ENCODE data around the gene LENG8. TPM values are rescaled to one million over a fixed set of nuclear protein-coding genes. Genes with fewer than 3 reads are reported as not detected.

The LENG8 gene
- total RNA-seq, 1 donor from 2014 or later: 196 TPM

DNA sequence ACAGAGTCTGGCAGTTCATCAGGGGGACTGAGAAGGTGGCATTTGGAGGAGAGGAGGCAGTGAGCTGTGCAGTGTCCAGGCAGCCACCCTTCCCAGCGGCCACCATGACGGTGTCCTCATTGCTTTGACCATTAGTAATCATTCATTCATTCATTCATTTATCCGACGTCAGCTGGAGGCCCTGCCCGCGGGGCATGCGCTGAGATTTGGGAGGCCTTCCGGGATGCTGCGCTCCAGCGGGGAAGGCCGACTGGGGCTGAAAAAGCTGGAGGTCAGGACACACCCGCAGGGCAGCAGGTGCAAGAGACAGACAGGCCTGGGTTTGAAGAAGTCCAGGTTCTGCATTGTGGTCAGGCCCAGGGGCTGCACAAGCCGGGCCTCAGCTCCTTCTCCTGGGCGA lies 24.8 kb upstream of the LENG8 start:
- no peaks in the 10 kb centered on the region for H3K36me3 Mint-ChIP-seq
- H3K4me1 Mint-ChIP-seq (ENCODE audit: unreplicated experiment): peaks cover 6% of the 10 kb centered on the region
- no peak overlapping the region for H3K4me3 Mint-ChIP-seq
- DNase-seq (ENCODE audit: extremely low spot score, unreplicated experiment): no peak
- no peak overlapping the region for H3K27ac Mint-ChIP-seq
- peaks cover 41% of the 10 kb centered on the region for H3K27me3 Mint-ChIP-seq
- TF ChIP-seq, protein P1, sequence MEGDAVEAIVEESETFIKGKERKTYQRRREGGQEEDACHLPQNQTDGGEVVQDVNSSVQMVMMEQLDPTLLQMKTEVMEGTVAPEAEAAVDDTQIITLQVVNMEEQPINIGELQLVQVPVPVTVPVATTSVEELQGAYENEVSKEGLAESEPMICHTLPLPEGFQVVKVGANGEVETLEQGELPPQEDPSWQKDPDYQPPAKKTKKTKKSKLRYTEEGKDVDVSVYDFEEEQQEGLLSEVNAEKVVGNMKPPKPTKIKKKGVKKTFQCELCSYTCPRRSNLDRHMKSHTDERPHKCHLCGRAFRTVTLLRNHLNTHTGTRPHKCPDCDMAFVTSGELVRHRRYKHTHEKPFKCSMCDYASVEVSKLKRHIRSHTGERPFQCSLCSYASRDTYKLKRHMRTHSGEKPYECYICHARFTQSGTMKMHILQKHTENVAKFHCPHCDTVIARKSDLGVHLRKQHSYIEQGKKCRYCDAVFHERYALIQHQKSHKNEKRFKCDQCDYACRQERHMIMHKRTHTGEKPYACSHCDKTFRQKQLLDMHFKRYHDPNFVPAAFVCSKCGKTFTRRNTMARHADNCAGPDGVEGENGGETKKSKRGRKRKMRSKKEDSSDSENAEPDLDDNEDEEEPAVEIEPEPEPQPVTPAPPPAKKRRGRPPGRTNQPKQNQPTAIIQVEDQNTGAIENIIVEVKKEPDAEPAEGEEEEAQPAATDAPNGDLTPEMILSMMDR (conservative IDR thresholded peaks at IDR 0.05): no peak
- no peaks in the 10 kb centered on the region for H3K9me3 Mint-ChIP-seq

DNA sequence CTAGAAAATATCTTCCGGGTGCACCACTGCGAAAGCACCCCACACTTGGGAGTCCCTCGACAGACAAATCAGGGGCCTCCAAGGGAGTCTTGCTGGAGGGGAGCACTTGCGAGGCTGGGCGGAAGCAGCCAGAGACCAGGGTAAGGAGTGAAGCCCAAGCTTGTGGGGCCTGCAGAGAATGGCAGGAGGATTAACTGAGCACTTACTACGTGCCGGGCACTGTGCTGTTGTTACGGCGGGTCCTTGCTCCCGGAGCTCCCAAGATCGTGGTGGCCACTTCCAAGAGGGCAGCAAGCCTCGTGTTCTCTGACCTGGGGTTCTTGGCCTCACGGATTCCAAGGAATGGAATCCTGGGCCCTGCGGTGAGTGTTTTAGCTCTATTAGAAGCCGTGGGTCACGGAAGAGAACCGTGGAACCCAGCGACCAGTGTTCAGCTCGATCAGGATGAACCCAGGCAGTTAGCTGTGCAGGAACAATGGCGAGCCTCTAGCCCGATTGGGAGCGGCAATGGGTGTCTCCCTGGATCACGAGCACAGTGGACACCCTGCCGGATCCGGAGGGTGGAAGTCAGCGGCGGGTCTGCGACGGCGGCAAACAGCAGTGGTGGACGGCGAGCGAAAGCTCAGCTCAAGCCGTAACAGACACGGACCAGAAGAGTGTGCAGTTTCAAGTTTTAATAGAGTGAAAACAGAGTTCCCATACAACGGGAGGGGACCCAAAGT lies 24.2 kb upstream of the LENG8 start:
- Mint-ChIP-seq H3K4me3 (no peak overlapping the region), H3K27ac (no peak overlapping the region), H3K36me3 (no peaks in the 10 kb centered on the region), H3K9me3 (no peaks in the 10 kb centered on the region), H3K27me3 (peaks cover 39% of the 10 kb centered on the region), H3K4me1 (ENCODE audit: unreplicated experiment) (peaks cover 2% of the 10 kb centered on the region)
- no peak for DNase-seq (ENCODE audit: extremely low spot score, unreplicated experiment)
- TF ChIP-seq, protein P1 (conservative IDR thresholded peaks at IDR 0.05): no peak

DNA sequence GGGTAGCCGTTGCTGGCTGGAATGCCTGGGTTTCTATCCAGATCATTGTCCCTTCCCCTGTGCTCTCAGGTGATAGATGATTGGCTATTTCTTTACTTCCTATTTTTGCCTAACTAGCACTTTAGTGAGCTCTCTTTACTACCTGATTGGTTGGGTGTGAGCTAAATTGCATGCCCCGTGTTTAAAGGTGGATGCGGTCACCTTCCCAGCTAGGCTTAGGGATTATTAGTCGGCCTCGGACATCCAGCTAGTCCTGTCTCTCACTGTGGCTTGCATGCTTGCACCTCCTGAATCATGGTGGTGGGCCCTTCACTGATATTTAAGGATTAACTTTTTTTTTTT lies 23.6 kb upstream of the LENG8 start:
- no peaks in the 10 kb centered on the region for H3K9me3 Mint-ChIP-seq
- TF ChIP-seq, protein P1 (conservative IDR thresholded peaks at IDR 0.05): no peak
- H3K27ac Mint-ChIP-seq: no peak overlapping the region
- no peaks in the 10 kb centered on the region for H3K4me1 Mint-ChIP-seq (ENCODE audit: unreplicated experiment)
- no peak overlapping the region for H3K4me3 Mint-ChIP-seq
- DNase-seq (ENCODE audit: extremely low spot score, unreplicated experiment): no peak
- H3K27me3 Mint-ChIP-seq: peaks cover 37% of the 10 kb centered on the region
- no peaks in the 10 kb centered on the region for H3K36me3 Mint-ChIP-seq

DNA sequence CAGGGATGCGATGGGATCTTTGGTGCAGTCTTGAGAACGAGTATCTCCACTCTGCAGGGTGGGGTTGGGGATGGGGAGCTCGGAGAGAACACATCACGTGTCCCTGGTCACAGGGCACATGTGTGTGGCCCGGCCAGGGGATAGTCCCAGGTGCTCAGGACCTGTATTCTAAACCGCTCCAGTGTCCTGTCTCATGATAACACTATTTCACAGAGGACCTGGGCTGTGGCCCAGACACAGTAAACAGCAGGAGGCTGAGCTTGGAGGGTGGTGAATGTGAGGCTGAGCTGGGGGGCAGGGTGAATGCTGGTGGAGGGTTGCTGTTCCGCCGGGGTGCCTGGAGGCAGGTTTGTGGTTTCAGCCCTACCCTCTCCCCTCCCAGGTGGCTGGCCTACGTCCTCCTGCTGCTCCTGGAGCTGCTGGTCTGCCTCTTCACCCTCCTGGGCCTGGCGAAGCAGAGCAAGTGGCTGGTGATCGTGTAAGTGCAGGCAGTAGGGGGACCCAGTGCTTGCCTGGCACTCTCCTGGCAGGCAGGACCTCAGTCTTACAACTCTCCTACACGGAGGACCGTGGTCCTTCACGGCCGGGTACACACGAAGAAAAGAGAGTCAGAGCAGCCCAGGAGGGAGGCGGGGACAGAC lies 22.6 kb upstream of the LENG8 start:
- Mint-ChIP-seq H3K27ac (peak overlapping the region; percentile 67), H3K4me3 (no peak overlapping the region)

DNA sequence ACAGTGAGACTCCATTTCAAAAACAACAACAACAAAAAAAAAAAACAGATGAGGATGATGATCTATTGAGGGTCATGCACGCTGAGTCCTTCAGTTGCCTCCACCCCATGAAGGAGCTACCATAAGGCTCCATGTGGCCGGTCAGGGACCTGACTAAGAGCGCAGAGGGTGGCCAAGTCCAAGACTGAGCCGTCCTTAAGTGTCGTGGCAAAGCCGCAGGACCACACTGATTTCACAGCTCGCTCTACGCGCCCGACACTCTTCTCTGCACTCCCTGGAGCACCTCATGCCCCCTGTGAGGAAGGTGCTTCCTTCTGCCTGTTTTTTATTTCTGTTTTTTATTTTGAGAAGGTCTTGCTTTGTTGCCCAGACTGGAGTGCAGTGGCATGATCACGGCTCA lies 21.4 kb upstream of the LENG8 start:
- no peak overlapping the region for H3K27ac Mint-ChIP-seq
- no peak overlapping the region for H3K4me3 Mint-ChIP-seq
- H3K9me3 Mint-ChIP-seq: no peaks in the 10 kb centered on the region
- DNase-seq (ENCODE audit: extremely low spot score, unreplicated experiment): no peak
- TF ChIP-seq, protein P1 (conservative IDR thresholded peaks at IDR 0.05): no peak
- no peaks in the 10 kb centered on the region for H3K36me3 Mint-ChIP-seq
- peaks cover 38% of the 10 kb centered on the region for H3K27me3 Mint-ChIP-seq
- peaks cover 7% of the 10 kb centered on the region for H3K4me1 Mint-ChIP-seq (ENCODE audit: unreplicated experiment)

More for the DNA sequence above, 22.6 kb upstream of the LENG8 start:
- Mint-ChIP-seq H3K4me1 (ENCODE audit: unreplicated experiment) (peaks cover 5% of the 10 kb centered on the region), H3K9me3 (no peaks in the 10 kb centered on the region), H3K27me3 (peaks cover 38% of the 10 kb centered on the region), H3K36me3 (no peaks in the 10 kb centered on the region)
- DNase-seq (ENCODE audit: extremely low spot score, unreplicated experiment): no peak
- TF ChIP-seq, protein P1 (conservative IDR thresholded peaks at IDR 0.05): no peak
